ENCODE results near the gene UBE2E2. TPM values are rescaled to one million over a fixed set of nuclear protein-coding genes. Genes with fewer than 3 reads are reported as not detected.

Gene UBE2E2
- polyA plus RNA-seq, 1 donor from 2014 or later, result 19.8 TPM

- no peaks in the 10 kb centered on the region for H3F3A ChIP-seq (ENCODE audit: insufficient read depth, low read length, poor library complexity, severe bottlenecking)
- H2AFZ ChIP-seq (ENCODE audit: low read depth, low read length), result no peak overlapping the region
- H3K79me2 ChIP-seq (replicated peaks; ENCODE audit: insufficient read depth, low read length), result no peaks in the 10 kb centered on the region
- H3K9me2 ChIP-seq (ENCODE audit: insufficient read depth, low read length), result no peaks in the 10 kb centered on the region
- no peak overlapping the region for H3K4me2 ChIP-seq (ENCODE audit: low read length)
- no peak overlapping the region for H3K9ac ChIP-seq (ENCODE audit: low read length)
- TF ChIP-seq EP300 (conservative IDR thresholded peaks at IDR 0.05; ENCODE audit: poor library complexity, severe bottlenecking), result no peak
- TF ChIP-seq REST (IDR thresholded peaks at IDR 0.05; ENCODE audit: borderline replicate concordance), result no peak
- no peak for TF ChIP-seq TAF1 (IDR thresholded peaks at IDR 0.05; ENCODE audit: low read depth)
- TF ChIP-seq RAD21 (conservative IDR thresholded peaks at IDR 0.05), result no peak
- TF ChIP-seq MXI1 (conservative IDR thresholded peaks at IDR 0.05; ENCODE audit: poor library complexity, severe bottlenecking), result no peak
- no peak for TF ChIP-seq CTCF (IDR thresholded peaks at IDR 0.05; ENCODE audit: poor library complexity, severe bottlenecking)
- no peaks in the 10 kb centered on the region for H3K36me3 ChIP-seq (ENCODE audit: insufficient read depth, low read length)
- no peaks in the 10 kb centered on the region for H3K27me3 ChIP-seq (ENCODE audit: insufficient read depth, low read depth, low read length)
- H3K27ac ChIP-seq (ENCODE audit: low read length), result no peak overlapping the region
- H4K20me1 ChIP-seq (ENCODE audit: insufficient read depth), result no peaks in the 10 kb centered on the region
- H3K4me3 ChIP-seq (ENCODE audit: low read length), result no peak overlapping the region
- no peaks in the 10 kb centered on the region for H3K9me3 ChIP-seq (ENCODE audit: low read length)
Measured at GRCh38 chr3:23493889-23494288, 290.8 kb downstream of the UBE2E2 start.

GRCh38 chr3:23494967-23495366 lies 291.8 kb downstream of the UBE2E2 start:
- Histone ChIP-seq H3K9ac (ENCODE audit: low read length) (no peak overlapping the region), H3K36me3 (ENCODE audit: insufficient read depth, low read length) (no peaks in the 10 kb centered on the region)
- TF ChIP-seq REST (IDR thresholded peaks at IDR 0.05; ENCODE audit: borderline replicate concordance) (no peak), RAD21 (conservative IDR thresholded peaks at IDR 0.05) (no peak), CTCF (IDR thresholded peaks at IDR 0.05; ENCODE audit: poor library complexity, severe bottlenecking) (no peak), SMC3 (conservative IDR thresholded peaks at IDR 0.05; ENCODE audit: poor library complexity) (no peak), EZH2 (IDR thresholded peaks at IDR 0.05; ENCODE audit: borderline replicate concordance, insufficient read depth, low read length, poor library complexity, severe bottlenecking) (no peak), MXI1 (conservative IDR thresholded peaks at IDR 0.05; ENCODE audit: poor library complexity, severe bottlenecking) (no peak), TAF1 (IDR thresholded peaks at IDR 0.05; ENCODE audit: low read depth) (no peak), POLR2AphosphoS5 (IDR thresholded peaks at IDR 0.05) (no peak), EP300 (conservative IDR thresholded peaks at IDR 0.05; ENCODE audit: poor library complexity, severe bottlenecking) (no peak)

More at GRCh38 chr3:23494967-23495366, 291.8 kb downstream of the UBE2E2 start:
- Histone ChIP-seq H3K79me2 (replicated peaks; ENCODE audit: insufficient read depth, low read length) (no peaks in the 10 kb centered on the region), H3K27ac (ENCODE audit: low read length) (no peak overlapping the region), H2AFZ (ENCODE audit: low read depth, low read length) (no peak overlapping the region), H3K27me3 (ENCODE audit: insufficient read depth, low read depth, low read length) (no peaks in the 10 kb centered on the region), H3K4me2 (ENCODE audit: low read length) (no peak overlapping the region), H3F3A (ENCODE audit: insufficient read depth, low read length, poor library complexity, severe bottlenecking) (no peaks in the 10 kb centered on the region), H3K9me2 (ENCODE audit: insufficient read depth, low read length) (no peaks in the 10 kb centered on the region), H4K20me1 (ENCODE audit: insufficient read depth) (no peaks in the 10 kb centered on the region), H3K9me3 (ENCODE audit: low read length) (no peaks in the 10 kb centered on the region), H3K4me3 (ENCODE audit: low read length) (no peak overlapping the region)
